Spleen (tissue), 7 donors: ENCODE data around the gene ASTN1.

ENCODE experiments used
- POLR2A ChIP-seq, 3 donors: fragments of 450-650 bp; IDR thresholded peaks; one replicate each; pipeline ENCODE4 v1.5.1; 2017; ENCODE audit warnings: antibody characterized with exemption in 3 of 3, mild to moderate bottlenecking in 1 of 3
- TF ChIP-seq, protein P1 (sequence below), 11 experiments: fragments of 200-600 bp in 7 of 11; fragments of 450-650 bp in 4 of 11; sonication (generic) in 4 of 11; IDR thresholded peaks in 8 of 11; conservative IDR thresholded peaks in 3 of 11; 1 replicate in 7 of 11; 2 replicates in 4 of 11; pipeline versions ENCODE4 v1.4.0 to v1.8.0; 2016 to 2021; ENCODE audit warnings: antibody characterized with exemption in 11 of 11, inconsistent platforms in 4 of 11, mild to moderate bottlenecking in 1 of 11
- donor health status: DM: no; HTN: no; CAD: no; lungs with moderate emphysema.
- donor health status: DM: no; HTN: no; CAD: no.
- donor health status: DM: no; HTN: no; CAD: no.

DNA sequence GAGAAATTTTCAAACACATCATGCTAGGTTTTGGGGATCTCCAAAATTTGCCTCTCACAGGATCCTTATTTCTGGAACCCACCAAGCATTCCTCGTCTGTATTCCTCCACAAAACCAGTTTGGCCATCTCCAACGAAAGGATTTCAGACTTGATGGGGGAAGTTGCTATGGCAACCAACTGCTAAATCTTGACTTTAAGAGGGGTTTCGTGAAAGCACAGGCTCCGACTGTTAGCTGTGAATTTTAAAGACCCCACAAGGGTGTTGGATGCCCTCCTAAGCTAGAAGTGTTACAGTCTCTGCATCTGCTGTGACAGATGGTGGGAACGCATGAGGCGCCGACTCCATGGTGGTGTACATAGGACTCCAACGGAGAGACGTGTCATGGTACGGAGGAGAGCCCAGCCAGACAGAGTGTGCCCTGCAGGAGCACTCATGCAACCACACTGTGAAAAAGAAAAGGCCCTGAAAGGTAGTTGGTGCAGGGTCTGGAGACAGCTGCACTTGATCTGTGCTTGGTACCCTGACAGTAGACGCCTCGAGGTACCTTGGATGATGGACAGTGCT is 147.1 kb downstream of the ASTN1 start:
- TF ChIP-seq, protein P1, sequence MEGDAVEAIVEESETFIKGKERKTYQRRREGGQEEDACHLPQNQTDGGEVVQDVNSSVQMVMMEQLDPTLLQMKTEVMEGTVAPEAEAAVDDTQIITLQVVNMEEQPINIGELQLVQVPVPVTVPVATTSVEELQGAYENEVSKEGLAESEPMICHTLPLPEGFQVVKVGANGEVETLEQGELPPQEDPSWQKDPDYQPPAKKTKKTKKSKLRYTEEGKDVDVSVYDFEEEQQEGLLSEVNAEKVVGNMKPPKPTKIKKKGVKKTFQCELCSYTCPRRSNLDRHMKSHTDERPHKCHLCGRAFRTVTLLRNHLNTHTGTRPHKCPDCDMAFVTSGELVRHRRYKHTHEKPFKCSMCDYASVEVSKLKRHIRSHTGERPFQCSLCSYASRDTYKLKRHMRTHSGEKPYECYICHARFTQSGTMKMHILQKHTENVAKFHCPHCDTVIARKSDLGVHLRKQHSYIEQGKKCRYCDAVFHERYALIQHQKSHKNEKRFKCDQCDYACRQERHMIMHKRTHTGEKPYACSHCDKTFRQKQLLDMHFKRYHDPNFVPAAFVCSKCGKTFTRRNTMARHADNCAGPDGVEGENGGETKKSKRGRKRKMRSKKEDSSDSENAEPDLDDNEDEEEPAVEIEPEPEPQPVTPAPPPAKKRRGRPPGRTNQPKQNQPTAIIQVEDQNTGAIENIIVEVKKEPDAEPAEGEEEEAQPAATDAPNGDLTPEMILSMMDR (IDR thresholded peaks at IDR 0.05 in 8 of 11, conservative IDR thresholded peaks at IDR 0.05 in 3 of 11) = no peak
- TF ChIP-seq POLR2A (IDR thresholded peaks at IDR 0.05) = no peak
